ENCODE data around the gene FAM53B. TPM values are rescaled to one million over a fixed set of nuclear protein-coding genes. Genes with fewer than 3 reads are reported as not detected.

FAM53B gene
- total RNA-seq, 4 donors from 2014 or later = 140 to 253 (median 192) TPM

DNA sequence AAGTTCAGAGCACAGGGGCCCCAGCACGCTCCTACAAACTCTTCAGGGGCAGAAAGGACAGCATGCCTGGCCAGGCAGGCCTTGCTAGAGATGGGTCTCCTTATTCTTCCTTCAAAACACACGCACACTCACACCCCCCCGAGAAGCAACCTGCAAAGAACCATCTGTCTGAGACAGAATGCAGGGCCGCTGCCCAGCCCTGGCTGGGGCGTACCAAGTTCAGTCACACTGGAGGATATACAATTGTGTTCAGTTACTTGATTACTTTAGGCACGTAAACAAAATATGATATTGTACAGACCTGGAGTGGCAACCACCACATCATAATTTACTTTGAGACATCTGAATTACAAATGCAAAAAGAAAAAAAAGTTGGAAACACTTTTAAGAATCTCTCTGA, 5.7 kb downstream of the FAM53B start:
- Histone ChIP-seq H3K36me3 (no peaks in the 10 kb centered on the region), H3K4me3 (no peak overlapping the region), H3K27ac (peak overlapping the region; percentile 92 to 97 (median 92)), H3K4me1 (peaks cover 93 to 94% of the 10 kb centered on the region in 2 donors), H3K27me3 (no peaks in the 10 kb centered on the region), H3K9me3 (no peaks in the 10 kb centered on the region)
- TF ChIP-seq, protein P1, sequence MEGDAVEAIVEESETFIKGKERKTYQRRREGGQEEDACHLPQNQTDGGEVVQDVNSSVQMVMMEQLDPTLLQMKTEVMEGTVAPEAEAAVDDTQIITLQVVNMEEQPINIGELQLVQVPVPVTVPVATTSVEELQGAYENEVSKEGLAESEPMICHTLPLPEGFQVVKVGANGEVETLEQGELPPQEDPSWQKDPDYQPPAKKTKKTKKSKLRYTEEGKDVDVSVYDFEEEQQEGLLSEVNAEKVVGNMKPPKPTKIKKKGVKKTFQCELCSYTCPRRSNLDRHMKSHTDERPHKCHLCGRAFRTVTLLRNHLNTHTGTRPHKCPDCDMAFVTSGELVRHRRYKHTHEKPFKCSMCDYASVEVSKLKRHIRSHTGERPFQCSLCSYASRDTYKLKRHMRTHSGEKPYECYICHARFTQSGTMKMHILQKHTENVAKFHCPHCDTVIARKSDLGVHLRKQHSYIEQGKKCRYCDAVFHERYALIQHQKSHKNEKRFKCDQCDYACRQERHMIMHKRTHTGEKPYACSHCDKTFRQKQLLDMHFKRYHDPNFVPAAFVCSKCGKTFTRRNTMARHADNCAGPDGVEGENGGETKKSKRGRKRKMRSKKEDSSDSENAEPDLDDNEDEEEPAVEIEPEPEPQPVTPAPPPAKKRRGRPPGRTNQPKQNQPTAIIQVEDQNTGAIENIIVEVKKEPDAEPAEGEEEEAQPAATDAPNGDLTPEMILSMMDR (IDR thresholded peaks at IDR 0.05 in 4 of 5, conservative IDR thresholded peaks at IDR 0.05 in 1 of 5) = no peak
- no peak for TF ChIP-seq POLR2A (IDR thresholded peaks at IDR 0.05)
- intact Hi-C loops (cut with DNase I; ENCODE audit: low total_unique reads) (loop anchor here (10.0 kb wide), 1 partner anchor 416 kb away; no protein-coding TSS in a partner anchor), in situ Hi-C loops (cut with MboI; ENCODE audit: low sequenced_read_pairs in 4 of 4) (loop anchor here in 2 of 4 donors (25.0 kb wide), 2 partner anchors 101 to 201 kb away; no protein-coding TSS in a partner anchor)
- no peak for DNase-seq
- no peak for ATAC-seq

DNA sequence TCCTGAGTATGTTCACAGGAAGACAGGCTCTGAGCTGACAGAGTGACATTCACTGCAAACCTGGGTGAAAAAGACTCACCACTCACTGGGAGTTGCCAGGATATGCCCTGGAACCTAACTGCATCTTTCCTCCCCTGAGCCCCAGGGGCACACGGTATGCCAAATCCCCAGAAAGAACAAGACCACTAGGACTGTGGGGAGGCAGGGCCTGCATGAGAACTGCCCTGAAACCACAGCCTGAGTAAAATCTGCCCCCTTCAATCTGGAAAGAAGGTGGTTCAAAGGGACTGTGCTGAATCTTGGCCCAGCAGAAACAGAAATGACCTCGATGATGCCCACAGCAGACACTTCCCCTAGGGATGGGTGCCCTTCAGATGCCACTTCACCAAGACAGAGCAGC, 6.5 kb downstream of the FAM53B start:
- ATAC-seq = no peak
- no peak for TF ChIP-seq POLR2A (IDR thresholded peaks at IDR 0.05)
- TF ChIP-seq, protein P1 (IDR thresholded peaks at IDR 0.05 in 4 of 5, conservative IDR thresholded peaks at IDR 0.05 in 1 of 5) = no peak
- H3K9me3 ChIP-seq = no peaks in the 10 kb centered on the region
- no peaks in the 10 kb centered on the region for H3K36me3 ChIP-seq
- no peak for DNase-seq
- intact Hi-C loops (cut with DNase I; ENCODE audit: low total_unique reads) = loop anchor here (10.0 kb wide), 1 partner anchor 417 kb away; no protein-coding TSS in a partner anchor
- no peak overlapping the region for H3K4me3 ChIP-seq
- no peaks in the 10 kb centered on the region for H3K27me3 ChIP-seq
- H3K27ac ChIP-seq = peak overlapping the region; percentile 92 to 97 (median 92)
- H3K4me1 ChIP-seq = peaks cover 99 to 100% of the 10 kb centered on the region in 2 donors
- in situ Hi-C loops (cut with MboI; ENCODE audit: low sequenced_read_pairs in 4 of 4) = loop anchor here in 2 of 4 donors (25.0 kb wide), 2 partner anchors 100 to 200 kb away; no protein-coding TSS in a partner anchor

DNA sequence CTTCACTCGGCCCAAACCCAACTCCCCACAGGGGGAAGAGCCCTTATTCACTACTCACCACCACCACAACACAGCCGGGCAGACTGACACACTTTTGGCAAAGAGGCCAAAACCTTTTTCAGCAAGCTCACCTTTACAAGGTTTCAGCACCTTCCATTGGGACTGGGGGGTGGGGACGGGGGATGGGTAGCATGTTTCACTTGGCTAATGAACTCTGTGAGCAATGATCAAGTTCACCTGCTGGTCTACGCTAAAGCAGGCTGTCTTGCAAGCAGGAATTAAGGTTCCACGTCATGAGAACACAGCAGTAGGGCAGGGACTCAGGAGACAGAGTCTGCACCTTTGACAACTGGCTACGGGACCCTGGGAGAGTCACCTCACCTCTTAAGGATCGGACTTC, 7.0 kb downstream of the FAM53B start:
- H3K27ac ChIP-seq = peak overlapping the region; percentile 92 to 97 (median 92)
- in situ Hi-C loops (cut with MboI; ENCODE audit: low sequenced_read_pairs in 4 of 4) (loop anchor here in 2 of 4 donors (25.0 kb wide), 2 partner anchors 100 to 200 kb away; no protein-coding TSS in a partner anchor), intact Hi-C loops (cut with DNase I; ENCODE audit: low total_unique reads) (loop anchor here (10.0 kb wide), 1 partner anchor 418 kb away; no protein-coding TSS in a partner anchor)
- TF ChIP-seq, protein P1 (IDR thresholded peaks at IDR 0.05 in 4 of 5, conservative IDR thresholded peaks at IDR 0.05 in 1 of 5) = no peak
- TF ChIP-seq POLR2A (IDR thresholded peaks at IDR 0.05) = no peak
- no peak for DNase-seq
- no peaks in the 10 kb centered on the region for H3K9me3 ChIP-seq
- peak overlapping the region in 2 of 4 donors; percentile 10 to 39 for H3K4me3 ChIP-seq
- no peak for ATAC-seq
- H3K4me1 ChIP-seq = peaks cover 99 to 100% of the 10 kb centered on the region in 2 donors
- no peaks in the 10 kb centered on the region for H3K36me3 ChIP-seq
- H3K27me3 ChIP-seq = no peaks in the 10 kb centered on the region

DNA sequence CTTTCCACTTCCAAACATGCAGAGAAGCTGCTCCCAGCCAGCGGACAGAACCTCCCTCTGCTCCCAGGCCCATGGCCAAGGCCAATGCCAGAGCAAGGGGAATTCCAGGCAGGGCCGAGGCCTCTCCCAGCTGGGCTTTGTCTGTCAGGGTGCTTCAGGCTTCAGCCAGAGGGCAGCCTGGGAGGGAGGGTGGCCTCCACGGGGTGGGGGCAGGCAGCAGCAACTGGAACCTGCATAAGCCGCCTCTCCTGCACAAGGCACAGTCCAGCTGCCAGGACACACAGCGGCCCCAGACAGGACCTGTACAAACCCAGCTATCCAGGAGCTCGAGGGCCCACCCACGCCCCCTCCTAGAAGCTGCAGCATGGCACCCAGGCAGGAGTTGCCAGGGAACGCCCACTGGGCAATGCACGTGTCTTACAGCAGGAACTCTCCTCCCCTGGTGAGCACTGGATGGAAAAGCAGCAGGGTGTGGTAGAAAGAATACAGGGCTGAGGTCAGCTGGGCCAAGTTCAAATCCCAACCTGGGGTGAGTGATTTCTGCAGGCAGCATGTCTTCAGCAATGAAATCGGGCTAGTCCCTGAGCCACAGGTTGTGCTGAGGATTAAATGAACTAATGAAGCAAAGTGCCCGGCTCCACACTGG, 7.6 kb downstream of the FAM53B start:
- TF ChIP-seq POLR2A (IDR thresholded peaks at IDR 0.05) = peak; percentile 52 to 63
- TF ChIP-seq, protein P1 (IDR thresholded peaks at IDR 0.05 in 4 of 5, conservative IDR thresholded peaks at IDR 0.05 in 1 of 5) = peak in 2 of 5 experiments; percentile 16 to 25
- H3K9me3 ChIP-seq = no peaks in the 10 kb centered on the region
- intact Hi-C loops (cut with DNase I; ENCODE audit: low total_unique reads) = loop anchor here (10.0 kb wide), 1 partner anchor 418 kb away; no protein-coding TSS in a partner anchor
- in situ Hi-C loops (cut with MboI; ENCODE audit: low sequenced_read_pairs in 4 of 4) = loop anchor here in 2 of 4 donors (25.0 kb wide), 2 partner anchors 99 to 199 kb away; no protein-coding TSS in a partner anchor
- peaks cover 99 to 100% of the 10 kb centered on the region in 2 donors for H3K4me1 ChIP-seq
- H3K4me3 ChIP-seq = peak overlapping the region; percentile 30 to 39 (median 37)
- H3K36me3 ChIP-seq = no peaks in the 10 kb centered on the region
- H3K27me3 ChIP-seq = no peaks in the 10 kb centered on the region
- ATAC-seq (peak; percentile 32 to 51), DNase-seq (peak; percentile 90 to 95)
- peak overlapping the region; percentile 92 to 97 (median 92) for H3K27ac ChIP-seq

Data from gastrocnemius medialis (tissue), 4 donors.